ENCODE measurements around the gene ERRFI1.

The ERRFI1 gene

DNA sequence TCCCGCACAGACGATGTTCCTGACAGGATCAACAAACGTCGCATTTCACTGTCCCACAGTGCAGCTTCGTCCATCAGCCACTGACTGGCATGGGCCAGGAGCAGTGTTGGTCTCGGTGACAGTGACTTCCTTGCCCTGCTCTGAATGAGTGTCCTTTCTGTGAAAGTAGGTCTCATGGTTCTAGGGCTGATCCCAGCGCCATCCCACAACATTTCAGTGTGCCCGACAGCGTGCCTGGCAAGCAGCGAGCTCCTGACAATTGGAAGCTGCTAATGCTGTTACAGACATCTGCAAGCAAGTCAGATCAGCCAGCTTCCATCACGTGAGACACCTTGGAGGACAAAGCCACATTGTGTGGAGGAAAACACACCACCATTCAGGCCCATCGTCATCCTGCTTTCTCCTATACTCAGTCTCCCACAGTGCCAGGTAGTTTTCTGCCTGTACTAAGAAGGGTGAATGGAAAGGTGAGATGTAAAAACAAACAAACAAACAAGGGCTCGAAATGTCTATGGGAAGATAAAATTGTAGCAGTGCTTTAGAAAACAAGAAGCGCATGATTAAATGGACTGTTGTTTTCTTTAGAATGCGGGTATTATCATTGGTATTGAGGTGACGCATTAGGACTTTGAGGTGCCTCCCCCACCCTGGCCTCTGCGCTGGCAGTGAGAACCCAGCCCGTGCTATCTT, 21.9 kb downstream of the ERRFI1 start:
- H3K4me2 ChIP-seq (ENCODE audit: low read depth, low read length), result no peak overlapping the region
- no peaks in the 10 kb centered on the region for H3K9me2 ChIP-seq (replicated peaks; ENCODE audit: insufficient read depth, low read length)
- no peak overlapping the region for H3K27ac ChIP-seq (ENCODE audit: low read length)
- H3F3A ChIP-seq (ENCODE audit: insufficient read depth, low read length), result no peaks in the 10 kb centered on the region
- no peaks in the 10 kb centered on the region for H3K9me3 ChIP-seq (replicated peaks; ENCODE audit: insufficient read depth, low read length)
- H3K9ac ChIP-seq (ENCODE audit: low read length), result no peak overlapping the region
- H4K20me1 ChIP-seq (ENCODE audit: insufficient read depth, low read length), result no peaks in the 10 kb centered on the region
- no peak overlapping the region for H2AFZ ChIP-seq (ENCODE audit: low read length)
- TF ChIP-seq, protein P1, sequence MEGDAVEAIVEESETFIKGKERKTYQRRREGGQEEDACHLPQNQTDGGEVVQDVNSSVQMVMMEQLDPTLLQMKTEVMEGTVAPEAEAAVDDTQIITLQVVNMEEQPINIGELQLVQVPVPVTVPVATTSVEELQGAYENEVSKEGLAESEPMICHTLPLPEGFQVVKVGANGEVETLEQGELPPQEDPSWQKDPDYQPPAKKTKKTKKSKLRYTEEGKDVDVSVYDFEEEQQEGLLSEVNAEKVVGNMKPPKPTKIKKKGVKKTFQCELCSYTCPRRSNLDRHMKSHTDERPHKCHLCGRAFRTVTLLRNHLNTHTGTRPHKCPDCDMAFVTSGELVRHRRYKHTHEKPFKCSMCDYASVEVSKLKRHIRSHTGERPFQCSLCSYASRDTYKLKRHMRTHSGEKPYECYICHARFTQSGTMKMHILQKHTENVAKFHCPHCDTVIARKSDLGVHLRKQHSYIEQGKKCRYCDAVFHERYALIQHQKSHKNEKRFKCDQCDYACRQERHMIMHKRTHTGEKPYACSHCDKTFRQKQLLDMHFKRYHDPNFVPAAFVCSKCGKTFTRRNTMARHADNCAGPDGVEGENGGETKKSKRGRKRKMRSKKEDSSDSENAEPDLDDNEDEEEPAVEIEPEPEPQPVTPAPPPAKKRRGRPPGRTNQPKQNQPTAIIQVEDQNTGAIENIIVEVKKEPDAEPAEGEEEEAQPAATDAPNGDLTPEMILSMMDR (IDR thresholded peaks at IDR 0.05; ENCODE audit: low read length), result no peak
- TF ChIP-seq EZH2phosphoT487 (IDR thresholded peaks at IDR 0.05; ENCODE audit: low read length), result no peak
- no peaks in the 10 kb centered on the region for H3K79me2 ChIP-seq (ENCODE audit: low read length)
- no peaks in the 10 kb centered on the region for H3K4me1 ChIP-seq (ENCODE audit: low read length)
- no peak for DNase-seq
- H3K4me3 ChIP-seq (ENCODE audit: low read length), result no peak overlapping the region
- no peaks in the 10 kb centered on the region for H3K36me3 ChIP-seq (replicated peaks; ENCODE audit: insufficient read depth, low read length)
- no peaks in the 10 kb centered on the region for H3K27me3 ChIP-seq (replicated peaks; ENCODE audit: insufficient read depth, low read length)

DNA sequence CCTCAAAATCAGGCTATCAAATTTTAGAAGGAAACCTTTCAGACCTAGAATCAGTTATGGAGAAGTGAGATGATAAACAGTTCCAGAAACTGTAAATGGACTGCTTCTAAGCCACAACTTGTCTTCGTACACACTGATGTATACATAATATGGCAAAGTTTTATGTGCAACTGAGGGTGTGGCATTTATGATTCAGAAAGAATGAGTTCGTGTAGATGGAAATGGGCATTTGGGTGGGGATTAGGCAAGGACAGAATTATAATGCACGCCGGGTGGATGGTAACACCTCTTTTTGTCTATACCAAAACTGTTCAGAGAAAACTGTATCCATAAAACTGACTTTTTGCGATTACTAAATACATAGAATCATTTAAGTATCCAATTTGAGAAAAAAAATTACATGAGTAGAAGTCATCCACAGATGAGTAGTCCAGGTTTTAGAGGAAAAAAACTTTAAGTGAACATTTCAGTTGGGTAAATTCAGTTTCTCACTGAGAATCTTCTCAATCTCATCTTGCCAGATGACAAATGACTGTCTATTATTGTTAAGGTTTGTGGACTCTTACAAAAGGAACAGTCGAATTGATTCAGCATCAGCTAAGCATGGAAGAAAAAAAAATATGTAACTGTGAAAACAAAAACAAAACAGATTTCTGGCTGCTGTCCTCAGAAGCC, 22.5 kb downstream of the ERRFI1 start:
- Histone ChIP-seq H2AFZ (ENCODE audit: low read length) (no peak overlapping the region), H3K4me3 (ENCODE audit: low read length) (no peak overlapping the region), H3K4me1 (ENCODE audit: low read length) (no peaks in the 10 kb centered on the region), H3K9ac (ENCODE audit: low read length) (no peak overlapping the region), H3K4me2 (ENCODE audit: low read depth, low read length) (no peak overlapping the region), H3K36me3 (replicated peaks; ENCODE audit: insufficient read depth, low read length) (no peaks in the 10 kb centered on the region), H3F3A (ENCODE audit: insufficient read depth, low read length) (no peaks in the 10 kb centered on the region), H3K9me3 (replicated peaks; ENCODE audit: insufficient read depth, low read length) (no peaks in the 10 kb centered on the region), H3K27ac (ENCODE audit: low read length) (no peak overlapping the region), H4K20me1 (ENCODE audit: insufficient read depth, low read length) (no peaks in the 10 kb centered on the region), H3K79me2 (ENCODE audit: low read length) (no peaks in the 10 kb centered on the region), H3K9me2 (replicated peaks; ENCODE audit: insufficient read depth, low read length) (no peaks in the 10 kb centered on the region), H3K27me3 (replicated peaks; ENCODE audit: insufficient read depth, low read length) (no peaks in the 10 kb centered on the region)
- no peak for TF ChIP-seq EZH2 (optimal IDR thresholded peaks at IDR 0.05; ENCODE audit: low read depth, low read length)
- no peak for TF ChIP-seq EZH2phosphoT487 (IDR thresholded peaks at IDR 0.05; ENCODE audit: low read length)
- TF ChIP-seq, protein P1 (IDR thresholded peaks at IDR 0.05; ENCODE audit: low read length), result no peak
- DNase-seq, result no peak

DNA sequence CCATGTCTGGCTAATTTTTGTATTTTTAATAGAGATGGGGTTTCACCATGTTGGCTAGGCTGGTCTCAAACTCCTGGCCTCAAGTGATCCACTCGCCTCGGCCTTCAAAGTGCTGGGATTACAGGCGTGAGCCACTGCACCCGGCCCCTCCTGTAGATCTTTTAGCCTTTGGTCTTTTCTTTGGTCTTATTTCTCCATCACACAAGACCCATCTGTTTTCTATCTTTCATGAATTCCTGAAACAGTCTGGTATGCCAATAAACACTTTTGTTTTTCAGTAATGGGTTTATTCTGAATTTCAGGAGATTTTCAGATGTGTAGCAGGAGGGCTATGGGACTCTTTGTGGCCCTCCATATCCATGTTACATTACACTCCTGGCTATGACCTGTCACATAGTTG, 23.2 kb downstream of the ERRFI1 start:
- H3K9me3 ChIP-seq (replicated peaks; ENCODE audit: insufficient read depth, low read length), result no peaks in the 10 kb centered on the region
- no peaks in the 10 kb centered on the region for H3K9me2 ChIP-seq (replicated peaks; ENCODE audit: insufficient read depth, low read length)
- no peak overlapping the region for H3K27ac ChIP-seq (ENCODE audit: low read length)
- DNase-seq, result no peak
- H3K27me3 ChIP-seq (replicated peaks; ENCODE audit: insufficient read depth, low read length), result no peaks in the 10 kb centered on the region
- H3K4me1 ChIP-seq (ENCODE audit: low read length), result no peaks in the 10 kb centered on the region
- H2AFZ ChIP-seq (ENCODE audit: low read length), result no peak overlapping the region
- H3K36me3 ChIP-seq (replicated peaks; ENCODE audit: insufficient read depth, low read length), result no peaks in the 10 kb centered on the region
- no peak overlapping the region for H3K9ac ChIP-seq (ENCODE audit: low read length)
- no peak overlapping the region for H3K4me3 ChIP-seq (ENCODE audit: low read length)
- no peak overlapping the region for H3K4me2 ChIP-seq (ENCODE audit: low read depth, low read length)
- TF ChIP-seq EZH2 (optimal IDR thresholded peaks at IDR 0.05; ENCODE audit: low read depth, low read length) (no peak), EZH2phosphoT487 (IDR thresholded peaks at IDR 0.05; ENCODE audit: low read length) (no peak)
- TF ChIP-seq, protein P1 (IDR thresholded peaks at IDR 0.05; ENCODE audit: low read length), result no peak
- H3K79me2 ChIP-seq (ENCODE audit: low read length), result no peaks in the 10 kb centered on the region
- no peaks in the 10 kb centered on the region for H3F3A ChIP-seq (ENCODE audit: insufficient read depth, low read length)
- H4K20me1 ChIP-seq (ENCODE audit: insufficient read depth, low read length), result no peaks in the 10 kb centered on the region

Data from MM.1S (cell line).